Fibroblast of skin of back (primary cell): Measurements from ENCODE around the gene ATG3.
A peak's percentile ranks its signal among the peaks of the same experiment; 100 is the strongest.
"Not testable (repeated sequence)": the region's sequence is repeated elsewhere in the genome, so short reads cannot be mapped to it uniquely, and the experiment has no call there.

Source experiments
- DNase-seq: peaks from one replicate; pipeline ENCODE4 v3.0.0-alpha.2; 2013

Gene ATG3

GRCh38 chr3:112560721-112561483 is 860 bp downstream of the ATG3 start:
- peak; percentile 90 for DNase-seq

- DNase-seq: no peak
Measured at GRCh38 chr3:112560307-112560706, 1.5 kb downstream of the ATG3 start.

- no peak for DNase-seq
Measured at GRCh38 chr3:112557976-112558375, 3.8 kb downstream of the ATG3 start.

GRCh38 chr3:112555535-112556170 is 6.1 kb downstream of the ATG3 start:
- DNase-seq: no peak

GRCh38 chr3:112550859-112551258 is 10.9 kb downstream of the ATG3 start:
- no peak for DNase-seq

GRCh38 chr3:112546216-112546759 is 15.5 kb downstream of the ATG3 start:
- DNase-seq: peak; percentile 46

GRCh38 chr3:112539825-112540650 is 21.7 kb downstream of the ATG3 start:
- DNase-seq: no peak

GRCh38 chr3:112531358-112531781 is 30.4 kb downstream of the ATG3 start:
- peak; percentile 41 for DNase-seq

- DNase-seq: no peak
Measured at GRCh38 chr3:112530573-112530972, 31.2 kb downstream of the ATG3 start.

GRCh38 chr3:112524127-112524526 is 37.6 kb downstream of the ATG3 start:
- DNase-seq: not testable (repeated sequence)

- DNase-seq: peak; percentile 63
Measured at GRCh38 chr3:112519424-112520001, 42.2 kb downstream of the ATG3 start.

GRCh38 chr3:112518970-112519369 is 42.8 kb downstream of the ATG3 start:
- not testable (repeated sequence) for DNase-seq

GRCh38 chr3:112514527-112515128 is 47.1 kb downstream of the ATG3 start:
- no peak for DNase-seq

- DNase-seq: no peak
Measured at GRCh38 chr3:112512320-112512719, 49.4 kb downstream of the ATG3 start.

GRCh38 chr3:112508860-112509259 is 52.9 kb downstream of the ATG3 start:
- DNase-seq: no peak

- DNase-seq: no peak
Measured at GRCh38 chr3:112508261-112508660, 53.5 kb downstream of the ATG3 start.

GRCh38 chr3:112505907-112506306 is 55.9 kb downstream of the ATG3 start:
- no peak for DNase-seq

GRCh38 chr3:112504123-112504522 is 57.6 kb downstream of the ATG3 start:
- DNase-seq: no peak

GRCh38 chr3:112503304-112503972 is 58.3 kb downstream of the ATG3 start:
- no peak for DNase-seq

- DNase-seq: no peak
Measured at GRCh38 chr3:112500621-112501020, 61.1 kb downstream of the ATG3 start.

- DNase-seq: no peak
Measured at GRCh38 chr3:112498914-112499711, 62.6 kb downstream of the ATG3 start, which contains the start of gene BTLA. TSS of gene BTLA (minus strand) at chr3:112499472. CDS start at chr3:112499358, 114 bp downstream.
